PC-9 (cell line): Measurements from ENCODE around the gene RIMBP2. TPM values are rescaled to one million over a fixed set of nuclear protein-coding genes. Genes with fewer than 3 reads are reported as not detected.

Experiments used
- BruUV-seq: library from RNA; stranded (reverse); fragments of 400-500 nt; replicated peaks from 2 replicates; lab custom pipeline; 2021; lab: Mats Ljungman, UMichigan
- CTCF ChIA-PET: fragments of 300-600 bp; sonication (Branson Sonifier 250); formaldehyde crosslinking; loops from one replicate; lab custom pipeline; 2022; ENCODE audit warnings: antibody characterized with exemption; lab: Charles Lee
- POLR2A ChIA-PET: fragments of 300-600 bp; sonication (Branson Sonifier 250); formaldehyde crosslinking; loops from one replicate; lab custom pipeline; 2022; ENCODE audit warnings: antibody characterized with exemption; ENCODE audit not compliant: unreplicated experiment; lab: Charles Lee
- DNase-seq, 2 experiments: peaks; one replicate each; pipeline versions ENCODE4 v3.0.0 to v3.0.0-alpha.2; 2015 to 2022; ENCODE audit warnings: mixed read lengths in 1 of 2
- H2AFZ ChIP-seq: fragments of 200-600 bp; sonication (generic); 2 replicates; pipeline ENCODE4 v1.8.1; 2017; ENCODE audit warnings: antibody characterized with exemption
- H3F3A ChIP-seq: fragments of 200-600 bp; sonication (generic); 2 replicates; pipeline ENCODE4 v1.8.1; 2017; ENCODE audit warnings: antibody characterized with exemption, mild to moderate bottlenecking, low read depth; ENCODE audit not compliant: insufficient read depth
- H3K27ac ChIP-seq: fragments of 200-600 bp; sonication (generic); 2 replicates; pipeline ENCODE4 v1.6.1; 2016; ENCODE audit warnings: mixed run types
- H3K27me3 ChIP-seq: fragments of 200-600 bp; sonication (generic); 2 replicates; pipeline ENCODE4 v1.6.1; 2016; ENCODE audit warnings: low read depth, mixed run types; ENCODE audit not compliant: insufficient read depth
- H3K36me3 ChIP-seq: fragments of 200-600 bp; sonication (generic); 2 replicates; pipeline ENCODE4 v1.6.1; 2016; ENCODE audit warnings: low read depth, mixed run types
- H3K4me1 ChIP-seq: fragments of 200-600 bp; sonication (generic); replicated peaks from 2 replicates; pipeline ENCODE4 v1.6.1; 2016; ENCODE audit warnings: mixed run types; ENCODE audit not compliant: insufficient read depth
- H3K4me2 ChIP-seq: fragments of 200-600 bp; sonication (generic); 2 replicates; pipeline ENCODE4 v1.6.1; 2017; ENCODE audit warnings: mixed run types
- H3K4me3 ChIP-seq: fragments of 200-600 bp; sonication (generic); 2 replicates; pipeline ENCODE4 v1.6.1; 2016; ENCODE audit warnings: mixed run types
- H3K79me2 ChIP-seq: fragments of 200-600 bp; sonication (generic); 2 replicates; pipeline ENCODE4 v1.6.1; 2017; ENCODE audit warnings: low read depth, mixed run types
- H3K9me2 ChIP-seq: fragments of 200-600 bp; sonication (generic); 2 replicates; pipeline ENCODE4 v1.8.1; 2017; ENCODE audit warnings: mild to moderate bottlenecking; ENCODE audit not compliant: insufficient read depth
- H3K9me3 ChIP-seq: fragments of 200-600 bp; sonication (generic); 2 replicates; pipeline ENCODE4 v1.8.1; 2016; ENCODE audit warnings: low read depth; ENCODE audit not compliant: insufficient read depth
- H4K20me1 ChIP-seq: fragments of 200-600 bp; sonication (generic); 2 replicates; pipeline ENCODE4 v1.8.1; 2017; ENCODE audit not compliant: insufficient read depth
- EZH2 ChIP-seq: fragments of 200-600 bp; sonication (generic); IDR thresholded peaks from 2 replicates; pipeline ENCODE4 v1.8.0; 2017; ENCODE audit warnings: antibody characterized with exemption, low read depth
- intact Hi-C: fragments of 100-400 bp; cut with micrococcal nuclease; formaldehyde crosslinking; loops from one replicate; pipeline ENCODE4 v1.10.0; 2022; ENCODE audit not compliant: unreplicated experiment
- total RNA-seq: library from RNA; stranded (reverse); gene quantifications from 2 replicates; pipeline ENCODE4 v1.2.3, GENCODE V29; 2021
- TF ChIP-seq, protein P1 (sequence below): fragments of 200-600 bp; sonication (generic); conservative IDR thresholded peaks from 2 replicates; pipeline ENCODE4 v1.6.1; 2017; ENCODE audit warnings: mixed run types, antibody characterized with exemption, mild to moderate bottlenecking, moderate library complexity

The RIMBP2 gene
- total RNA-seq, 1 experiment from 2014 or later, result not detected

- no TSS peak for BruUV-seq
- Histone ChIP-seq H3K4me2 (no peak overlapping the region), H3F3A (no peaks in the 10 kb centered on the region), H2AFZ (no peak overlapping the region), H3K9me3 (no peaks in the 10 kb centered on the region), H4K20me1 (no peaks in the 10 kb centered on the region), H3K79me2 (no peaks in the 10 kb centered on the region), H3K4me1 (no peaks in the 10 kb centered on the region), H3K27me3 (peaks cover 58% of the 10 kb centered on the region), H3K9me2 (no peaks in the 10 kb centered on the region), H3K36me3 (no peaks in the 10 kb centered on the region), H3K4me3 (no peak overlapping the region), H3K27ac (no peak overlapping the region)
- intact Hi-C loops, result no loop called here
- no peak for DNase-seq
- POLR2A ChIA-PET, result no interaction called here
- CTCF ChIA-PET, result no interaction called here
- TF ChIP-seq, protein P1, sequence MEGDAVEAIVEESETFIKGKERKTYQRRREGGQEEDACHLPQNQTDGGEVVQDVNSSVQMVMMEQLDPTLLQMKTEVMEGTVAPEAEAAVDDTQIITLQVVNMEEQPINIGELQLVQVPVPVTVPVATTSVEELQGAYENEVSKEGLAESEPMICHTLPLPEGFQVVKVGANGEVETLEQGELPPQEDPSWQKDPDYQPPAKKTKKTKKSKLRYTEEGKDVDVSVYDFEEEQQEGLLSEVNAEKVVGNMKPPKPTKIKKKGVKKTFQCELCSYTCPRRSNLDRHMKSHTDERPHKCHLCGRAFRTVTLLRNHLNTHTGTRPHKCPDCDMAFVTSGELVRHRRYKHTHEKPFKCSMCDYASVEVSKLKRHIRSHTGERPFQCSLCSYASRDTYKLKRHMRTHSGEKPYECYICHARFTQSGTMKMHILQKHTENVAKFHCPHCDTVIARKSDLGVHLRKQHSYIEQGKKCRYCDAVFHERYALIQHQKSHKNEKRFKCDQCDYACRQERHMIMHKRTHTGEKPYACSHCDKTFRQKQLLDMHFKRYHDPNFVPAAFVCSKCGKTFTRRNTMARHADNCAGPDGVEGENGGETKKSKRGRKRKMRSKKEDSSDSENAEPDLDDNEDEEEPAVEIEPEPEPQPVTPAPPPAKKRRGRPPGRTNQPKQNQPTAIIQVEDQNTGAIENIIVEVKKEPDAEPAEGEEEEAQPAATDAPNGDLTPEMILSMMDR, result no peak
- no peak for TF ChIP-seq EZH2
These were observed 214.3 kb downstream of the RIMBP2 start for GRCh38 chr12:130501821-130502220.

- Histone ChIP-seq H3K4me1 (no peaks in the 10 kb centered on the region), H3K27ac (no peak overlapping the region), H3K4me3 (no peak overlapping the region), H3K4me2 (no peak overlapping the region), H3K27me3 (peaks cover 67% of the 10 kb centered on the region), H3K9me2 (no peaks in the 10 kb centered on the region), H3K79me2 (no peaks in the 10 kb centered on the region), H3K9me3 (no peaks in the 10 kb centered on the region), H3K36me3 (no peaks in the 10 kb centered on the region), H4K20me1 (no peaks in the 10 kb centered on the region), H2AFZ (no peak overlapping the region), H3F3A (no peaks in the 10 kb centered on the region)
- ChIA-PET CTCF (no interaction called here), POLR2A (no interaction called here)
- no TSS peak for BruUV-seq
- TF ChIP-seq, protein P1, result no peak
- no peak for TF ChIP-seq EZH2
- intact Hi-C loops, result no loop called here
- DNase-seq, result no peak
These were observed 215.2 kb downstream of the RIMBP2 start for GRCh38 chr12:130500835-130501330.

DNA sequence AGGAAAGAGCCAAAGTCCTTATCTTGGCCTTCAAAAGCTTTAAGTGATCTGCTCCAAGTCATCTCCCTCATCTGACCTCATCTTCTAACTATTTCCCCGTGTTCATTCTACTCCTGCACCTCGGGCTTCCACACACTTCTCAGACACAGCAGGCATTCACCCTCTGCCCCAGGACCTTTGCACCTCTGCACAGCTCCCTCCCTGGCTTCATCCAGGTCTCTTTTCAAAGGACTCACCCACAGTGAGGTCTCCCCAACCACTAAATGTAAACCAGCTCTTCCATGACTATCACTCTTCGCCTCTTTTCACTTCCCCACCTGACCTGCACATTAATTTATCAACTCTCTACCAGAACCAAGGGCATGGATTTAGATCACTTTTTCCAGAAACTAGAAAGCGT lies 216.6 kb downstream of the RIMBP2 start:
- TF ChIP-seq, protein P1, result no peak
- TF ChIP-seq EZH2, result no peak
- no peaks in the 10 kb centered on the region for H3K4me1 ChIP-seq
- H3K27me3 ChIP-seq, result peaks cover 75% of the 10 kb centered on the region
- ChIA-PET CTCF (no interaction called here), POLR2A (no interaction called here)
- H3K36me3 ChIP-seq, result no peaks in the 10 kb centered on the region
- no peak for DNase-seq
- no peak overlapping the region for H3K4me3 ChIP-seq
- no peak overlapping the region for H2AFZ ChIP-seq
- BruUV-seq, result no TSS peak
- no peaks in the 10 kb centered on the region for H3K79me2 ChIP-seq
- intact Hi-C loops, result no loop called here
- H3K27ac ChIP-seq, result no peak overlapping the region
- H4K20me1 ChIP-seq, result no peaks in the 10 kb centered on the region
- no peak overlapping the region for H3K4me2 ChIP-seq
- no peaks in the 10 kb centered on the region for H3F3A ChIP-seq
- no peaks in the 10 kb centered on the region for H3K9me2 ChIP-seq
- no peaks in the 10 kb centered on the region for H3K9me3 ChIP-seq
